Measurements from ENCODE around the gene STRN4. TPM values are rescaled to one million over a fixed set of nuclear protein-coding genes. Genes with fewer than 3 reads are reported as not detected.

STRN4 gene
- total RNA-seq, 1 experiment from 2014 or later = 89.5 TPM

DNA sequence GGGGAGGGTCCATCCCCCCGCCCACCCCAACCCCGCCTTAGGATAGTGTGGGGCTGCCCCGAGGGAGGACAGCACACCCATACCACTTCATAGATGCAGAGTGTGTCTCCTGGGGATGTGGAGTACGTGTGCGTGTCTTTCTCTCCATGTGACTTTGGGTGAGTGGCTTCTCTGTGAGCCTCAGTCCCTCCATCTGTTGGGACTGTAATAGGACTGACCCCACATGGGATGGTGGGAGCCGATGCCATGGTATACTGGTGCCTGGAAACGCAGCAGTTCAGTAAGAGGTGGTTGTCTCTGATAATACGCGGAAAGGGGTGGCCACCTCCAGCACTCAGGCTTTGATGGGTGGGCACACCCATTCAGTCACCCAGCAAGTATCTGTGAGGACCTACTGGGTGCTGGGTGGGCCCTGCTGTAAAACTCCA, 28.5 kb downstream of the STRN4 start:
- TF ChIP-seq SIN3A (IDR thresholded peaks at IDR 0.05; ENCODE audit: borderline replicate concordance, insufficient read depth, low read depth, low read length) (no peak), POLR2AphosphoS5 (IDR thresholded peaks at IDR 0.05; ENCODE audit: low read depth, low read length) (no peak), TCF7L2 (IDR thresholded peaks at IDR 0.05; ENCODE audit: low read depth, low read length) (no peak)
- TF ChIP-seq, protein P1, sequence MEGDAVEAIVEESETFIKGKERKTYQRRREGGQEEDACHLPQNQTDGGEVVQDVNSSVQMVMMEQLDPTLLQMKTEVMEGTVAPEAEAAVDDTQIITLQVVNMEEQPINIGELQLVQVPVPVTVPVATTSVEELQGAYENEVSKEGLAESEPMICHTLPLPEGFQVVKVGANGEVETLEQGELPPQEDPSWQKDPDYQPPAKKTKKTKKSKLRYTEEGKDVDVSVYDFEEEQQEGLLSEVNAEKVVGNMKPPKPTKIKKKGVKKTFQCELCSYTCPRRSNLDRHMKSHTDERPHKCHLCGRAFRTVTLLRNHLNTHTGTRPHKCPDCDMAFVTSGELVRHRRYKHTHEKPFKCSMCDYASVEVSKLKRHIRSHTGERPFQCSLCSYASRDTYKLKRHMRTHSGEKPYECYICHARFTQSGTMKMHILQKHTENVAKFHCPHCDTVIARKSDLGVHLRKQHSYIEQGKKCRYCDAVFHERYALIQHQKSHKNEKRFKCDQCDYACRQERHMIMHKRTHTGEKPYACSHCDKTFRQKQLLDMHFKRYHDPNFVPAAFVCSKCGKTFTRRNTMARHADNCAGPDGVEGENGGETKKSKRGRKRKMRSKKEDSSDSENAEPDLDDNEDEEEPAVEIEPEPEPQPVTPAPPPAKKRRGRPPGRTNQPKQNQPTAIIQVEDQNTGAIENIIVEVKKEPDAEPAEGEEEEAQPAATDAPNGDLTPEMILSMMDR (IDR thresholded peaks at IDR 0.05) = no peak
- TF ChIP-seq, protein P2, sequence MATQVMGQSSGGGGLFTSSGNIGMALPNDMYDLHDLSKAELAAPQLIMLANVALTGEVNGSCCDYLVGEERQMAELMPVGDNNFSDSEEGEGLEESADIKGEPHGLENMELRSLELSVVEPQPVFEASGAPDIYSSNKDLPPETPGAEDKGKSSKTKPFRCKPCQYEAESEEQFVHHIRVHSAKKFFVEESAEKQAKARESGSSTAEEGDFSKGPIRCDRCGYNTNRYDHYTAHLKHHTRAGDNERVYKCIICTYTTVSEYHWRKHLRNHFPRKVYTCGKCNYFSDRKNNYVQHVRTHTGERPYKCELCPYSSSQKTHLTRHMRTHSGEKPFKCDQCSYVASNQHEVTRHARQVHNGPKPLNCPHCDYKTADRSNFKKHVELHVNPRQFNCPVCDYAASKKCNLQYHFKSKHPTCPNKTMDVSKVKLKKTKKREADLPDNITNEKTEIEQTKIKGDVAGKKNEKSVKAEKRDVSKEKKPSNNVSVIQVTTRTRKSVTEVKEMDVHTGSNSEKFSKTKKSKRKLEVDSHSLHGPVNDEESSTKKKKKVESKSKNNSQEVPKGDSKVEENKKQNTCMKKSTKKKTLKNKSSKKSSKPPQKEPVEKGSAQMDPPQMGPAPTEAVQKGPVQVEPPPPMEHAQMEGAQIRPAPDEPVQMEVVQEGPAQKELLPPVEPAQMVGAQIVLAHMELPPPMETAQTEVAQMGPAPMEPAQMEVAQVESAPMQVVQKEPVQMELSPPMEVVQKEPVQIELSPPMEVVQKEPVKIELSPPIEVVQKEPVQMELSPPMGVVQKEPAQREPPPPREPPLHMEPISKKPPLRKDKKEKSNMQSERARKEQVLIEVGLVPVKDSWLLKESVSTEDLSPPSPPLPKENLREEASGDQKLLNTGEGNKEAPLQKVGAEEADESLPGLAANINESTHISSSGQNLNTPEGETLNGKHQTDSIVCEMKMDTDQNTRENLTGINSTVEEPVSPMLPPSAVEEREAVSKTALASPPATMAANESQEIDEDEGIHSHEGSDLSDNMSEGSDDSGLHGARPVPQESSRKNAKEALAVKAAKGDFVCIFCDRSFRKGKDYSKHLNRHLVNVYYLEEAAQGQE (IDR thresholded peaks at IDR 0.05; ENCODE audit: insufficient read depth in 1 of 2, low read depth in 2 of 2, low read length in 1 of 2) = no peak
- intact Hi-C loops (cut with micrococcal nuclease; ENCODE audit: unreplicated experiment) (no loop called here), in situ Hi-C loops (cut with HindIII; ENCODE audit: low pct_unique_long_range_greater_than_20kb, low sequenced_read_pairs) (no loop called here)
- peak overlapping the region; percentile 60 to 74 for H3K4me3 ChIP-seq (ENCODE audit: low read depth in 2 of 2, low read length in 2 of 2)
- BruUV-seq (replicated peaks) = no TSS peak
- DNase-seq (ENCODE audit: low read depth, low spot score) = no peak
- CTCF ChIA-PET = no interaction called here
- H3K4me1 ChIP-seq (ENCODE audit: control insufficient read depth, insufficient read depth, low read length) = peaks cover 5% of the 10 kb centered on the region
- H3K36me3 ChIP-seq (ENCODE audit: control insufficient read depth, insufficient read depth, low read length) = peaks cover 5% of the 10 kb centered on the region; the same call in 1 of the 2 replicates
- H3K27me3 ChIP-seq (ENCODE audit: control insufficient read depth, insufficient read depth, low read length) = no peaks in the 10 kb centered on the region
- peak overlapping the region; percentile 74 for H3K27ac ChIP-seq (ENCODE audit: low read length)
- ATAC-seq = peak; percentile 10; the same call in 1 of the 2 replicates
- POLR2A ChIA-PET = interaction anchor here (0.6 kb wide), 1 partner anchor 9 kb away, joined by 4 read pairs; no protein-coding TSS in a partner anchor
- H3K9me3 ChIP-seq (ENCODE audit: control insufficient read depth, insufficient read depth, low read depth, low read length) = no peaks in the 10 kb centered on the region

DNA sequence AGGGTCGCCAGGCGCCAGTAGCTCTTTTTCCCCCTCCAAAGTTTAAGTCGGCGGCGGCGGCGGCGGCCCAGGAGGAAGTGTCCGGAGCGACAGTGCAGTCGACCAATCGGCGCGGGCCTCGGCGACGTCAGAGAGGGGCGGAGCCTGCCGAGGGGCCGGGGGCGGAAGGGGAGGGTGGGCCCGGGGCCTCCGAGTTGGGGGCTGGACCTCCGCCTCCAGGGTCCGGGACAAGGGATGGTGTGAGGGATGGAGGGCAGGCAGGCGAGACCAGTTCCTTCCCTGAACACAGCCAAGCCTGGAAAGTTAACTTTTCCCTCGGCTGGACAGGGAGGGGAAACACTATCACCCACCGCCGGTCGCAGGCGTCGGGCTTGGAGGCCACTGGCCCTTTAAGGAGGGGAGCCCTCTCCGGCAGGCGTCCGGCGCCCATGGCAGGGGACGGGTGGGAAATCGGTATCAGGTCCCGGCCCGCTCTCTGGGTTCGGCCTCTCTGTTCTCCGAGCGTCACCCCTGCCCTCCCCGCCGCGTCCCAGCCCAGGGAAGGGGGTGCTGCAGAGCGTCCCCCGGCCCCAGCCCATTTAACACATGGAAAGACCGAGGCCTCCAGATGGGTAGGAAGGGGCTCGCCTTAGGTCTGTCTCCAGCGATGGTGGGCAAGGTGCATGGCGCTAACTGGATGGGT, 29.1 kb downstream of the STRN4 start, which contains the start of gene PRKD2:
TSS of gene PRKD2 (minus strand) at position 81 of the 682 bp plus-strand sequence. CDS start 744 bp downstream, outside the sequence.
- CTCF ChIA-PET = no interaction called here
- DNase-seq (ENCODE audit: low read depth, low spot score) = no peak
- Histone ChIP-seq H3K4me1 (ENCODE audit: control insufficient read depth, insufficient read depth, low read length) (peaks cover 5% of the 10 kb centered on the region), H3K27me3 (ENCODE audit: control insufficient read depth, insufficient read depth, low read length) (no peaks in the 10 kb centered on the region), H3K27ac (ENCODE audit: low read length) (peak within 1 kb of the TSS; percentile 89), H3K36me3 (ENCODE audit: control insufficient read depth, insufficient read depth, low read length) (peaks cover 5% of the 10 kb centered on the region; the same call in 1 of the 2 replicates), H3K9me3 (ENCODE audit: control insufficient read depth, insufficient read depth, low read depth, low read length) (no peaks in the 10 kb centered on the region), H3K4me3 (ENCODE audit: low read depth in 2 of 2, low read length in 2 of 2) (peak within 1 kb of the TSS; percentile 71 to 74)
- in situ Hi-C loops (cut with HindIII; ENCODE audit: low pct_unique_long_range_greater_than_20kb, low sequenced_read_pairs) (no loop called here), intact Hi-C loops (cut with micrococcal nuclease; ENCODE audit: unreplicated experiment) (no loop called here)
- TF ChIP-seq SIN3A (IDR thresholded peaks at IDR 0.05; ENCODE audit: borderline replicate concordance, insufficient read depth, low read depth, low read length) (no peak), POLR2AphosphoS5 (IDR thresholded peaks at IDR 0.05; ENCODE audit: low read depth, low read length) (0 out of 2 replicates have a peak, but pooled peaks have one; percentile 36)
- BruUV-seq (replicated peaks) = no TSS peak
- POLR2A ChIA-PET = interaction anchor here (0.7 kb wide), 2 partner anchors 11 to 68 kb away, joined by 9 to 12 read pairs; no protein-coding TSS in a partner anchor
- peak; percentile 82 for ATAC-seq

DNA sequence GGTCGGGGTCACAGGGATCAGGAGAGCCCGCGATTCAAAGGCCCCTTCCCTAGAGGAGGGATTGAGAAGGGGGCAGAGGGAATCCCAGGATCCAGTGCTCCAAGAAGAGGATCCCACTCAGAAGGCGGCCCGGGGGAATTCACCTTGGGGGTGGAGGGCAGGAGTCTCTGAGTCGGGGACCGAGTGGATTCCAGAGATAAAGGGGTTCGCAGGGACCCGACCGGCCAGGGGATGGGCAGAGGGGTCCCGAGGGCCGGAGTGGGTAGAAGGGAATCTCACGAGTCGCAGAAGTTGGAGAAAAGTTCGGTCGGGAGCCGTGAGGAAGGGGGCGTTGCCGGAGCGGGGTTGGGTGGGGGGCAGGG, 29.6 kb downstream of the STRN4 start:
- CTCF ChIA-PET = no interaction called here
- TF ChIP-seq, protein P2 (IDR thresholded peaks at IDR 0.05; ENCODE audit: insufficient read depth in 1 of 2, low read depth in 2 of 2, low read length in 1 of 2) = no peak
- no peak for TF ChIP-seq POLR2AphosphoS5 (IDR thresholded peaks at IDR 0.05; ENCODE audit: low read depth, low read length)
- TF ChIP-seq TCF7L2 (IDR thresholded peaks at IDR 0.05; ENCODE audit: low read depth, low read length) = no peak

More for the DNA sequence above, 29.6 kb downstream of the STRN4 start:
- Histone ChIP-seq H3K36me3 (ENCODE audit: control insufficient read depth, insufficient read depth, low read length) (peaks cover 5% of the 10 kb centered on the region; the same call in 1 of the 2 replicates), H3K4me1 (ENCODE audit: control insufficient read depth, insufficient read depth, low read length) (peaks cover 5% of the 10 kb centered on the region), H3K9me3 (ENCODE audit: control insufficient read depth, insufficient read depth, low read depth, low read length) (no peaks in the 10 kb centered on the region), H3K4me3 (ENCODE audit: low read depth in 2 of 2, low read length in 2 of 2) (peak overlapping the region; percentile 71 to 74), H3K27me3 (ENCODE audit: control insufficient read depth, insufficient read depth, low read length) (no peaks in the 10 kb centered on the region), H3K27ac (ENCODE audit: low read length) (peak overlapping the region; percentile 89)
- TSS peak; percentile 59 for BruUV-seq (replicated peaks)
- intact Hi-C loops (cut with micrococcal nuclease; ENCODE audit: unreplicated experiment) = no loop called here
- no peak for ATAC-seq
- in situ Hi-C loops (cut with HindIII; ENCODE audit: low pct_unique_long_range_greater_than_20kb, low sequenced_read_pairs) = no loop called here
- DNase-seq (ENCODE audit: low read depth, low spot score) = no peak
- POLR2A ChIA-PET = interaction anchor here (0.7 kb wide), 2 partner anchors 11 to 68 kb away, joined by 9 to 12 read pairs; no protein-coding TSS in a partner anchor

Data from Panc1 (cell line).